ENCODE data around the gene POMGNT1. TPM values are rescaled to one million over a fixed set of nuclear protein-coding genes. Genes with fewer than 3 reads are reported as not detected.

The POMGNT1 gene
- total RNA-seq, 1 experiment from 2014 or later, result 95.2 TPM

GRCh38 chr1:46183079-46183847 is 15.0 kb downstream of the POMGNT1 start:
- no peak overlapping the region for H3K4me3 ChIP-seq (ENCODE audit: insufficient read depth, low read depth, low read length)
- H3K27me3 ChIP-seq (ENCODE audit: control insufficient read depth, insufficient read depth, low read length), result no peaks in the 10 kb centered on the region; the same call in 1 of the 2 replicates
- no peak for DNase-seq
- H3K36me3 ChIP-seq (replicated peaks; ENCODE audit: control insufficient read depth, insufficient read depth, low read length), result peaks cover 3% of the 10 kb centered on the region

GRCh38 chr1:46181343-46182260 is 16.6 kb downstream of the POMGNT1 start:
- H3K4me3 ChIP-seq (ENCODE audit: insufficient read depth, low read depth, low read length), result no peak overlapping the region
- no peaks in the 10 kb centered on the region for H3K36me3 ChIP-seq (replicated peaks; ENCODE audit: control insufficient read depth, insufficient read depth, low read length)
- no peak for DNase-seq
- no peaks in the 10 kb centered on the region; the same call in 1 of the 2 replicates for H3K27me3 ChIP-seq (ENCODE audit: control insufficient read depth, insufficient read depth, low read length)

GRCh38 chr1:46180082-46180616 is 18.1 kb downstream of the POMGNT1 start:
- no peak overlapping the region for H3K4me3 ChIP-seq (ENCODE audit: insufficient read depth, low read depth, low read length)
- no peaks in the 10 kb centered on the region for H3K36me3 ChIP-seq (replicated peaks; ENCODE audit: control insufficient read depth, insufficient read depth, low read length)
- DNase-seq, result peak; percentile 84
- H3K27me3 ChIP-seq (ENCODE audit: control insufficient read depth, insufficient read depth, low read length), result no peaks in the 10 kb centered on the region; the same call in 1 of the 2 replicates

- DNase-seq, result peak; percentile 95
- no peak overlapping the region for H3K4me3 ChIP-seq (ENCODE audit: insufficient read depth, low read depth, low read length)
- no peaks in the 10 kb centered on the region for H3K36me3 ChIP-seq (replicated peaks; ENCODE audit: control insufficient read depth, insufficient read depth, low read length)
- no peaks in the 10 kb centered on the region; the same call in 1 of the 2 replicates for H3K27me3 ChIP-seq (ENCODE audit: control insufficient read depth, insufficient read depth, low read length)
Measured at GRCh38 chr1:46179138-46180081, 18.8 kb downstream of the POMGNT1 start.

GRCh38 chr1:46176211-46176865 is 21.9 kb downstream of the POMGNT1 start, which contains the start of gene P3R3URF:
Gene P3R3URF, minus strand, starts transcription at chr1:46176488. Its CDS starts 17 bp downstream, at chr1:46176471.
- Histone ChIP-seq H3K27me3 (ENCODE audit: control insufficient read depth, insufficient read depth, low read length) (no peaks in the 10 kb centered on the region; the same call in none of the 2 replicates), H3K4me3 (ENCODE audit: insufficient read depth, low read depth, low read length) (no peak within 1 kb of the TSS), H3K36me3 (replicated peaks; ENCODE audit: control insufficient read depth, insufficient read depth, low read length) (no peaks in the 10 kb centered on the region)
- DNase-seq, result no peak

GRCh38 chr1:46175243-46175642 is 23.0 kb downstream of the POMGNT1 start:
- Histone ChIP-seq H3K4me3 (ENCODE audit: insufficient read depth, low read depth, low read length) (no peak overlapping the region), H3K36me3 (replicated peaks; ENCODE audit: control insufficient read depth, insufficient read depth, low read length) (no peaks in the 10 kb centered on the region), H3K27me3 (ENCODE audit: control insufficient read depth, insufficient read depth, low read length) (no peaks in the 10 kb centered on the region; the same call in 1 of the 2 replicates)
- DNase-seq, result peak; percentile 14

- H3K27me3 ChIP-seq (ENCODE audit: control insufficient read depth, insufficient read depth, low read length), result no peaks in the 10 kb centered on the region; the same call in 1 of the 2 replicates
- no peak within 1 kb of the TSS for H3K4me3 ChIP-seq (ENCODE audit: insufficient read depth, low read depth, low read length)
- H3K36me3 ChIP-seq (replicated peaks; ENCODE audit: control insufficient read depth, insufficient read depth, low read length), result no peaks in the 10 kb centered on the region
- peak; percentile 39 for DNase-seq
Measured at GRCh38 chr1:46174448-46175231, 23.6 kb downstream of the POMGNT1 start, which contains the start of gene TSPAN1. Gene TSPAN1, plus strand, starts transcription at chr1:46175087. Its CDS starts 6,021 bp downstream, at chr1:46181108.

GRCh38 chr1:46173361-46173856 is 24.8 kb downstream of the POMGNT1 start:
- peak; percentile 64 for DNase-seq
- H3K27me3 ChIP-seq (ENCODE audit: control insufficient read depth, insufficient read depth, low read length), result peaks cover 4% of the 10 kb centered on the region

GRCh38 chr1:46172321-46172720 is 25.9 kb downstream of the POMGNT1 start:
- Histone ChIP-seq H3K27me3 (ENCODE audit: control insufficient read depth, insufficient read depth, low read length) (peaks cover 9% of the 10 kb centered on the region), H3K36me3 (replicated peaks; ENCODE audit: control insufficient read depth, insufficient read depth, low read length) (no peaks in the 10 kb centered on the region), H3K4me3 (ENCODE audit: insufficient read depth, low read depth, low read length) (no peak overlapping the region)
- no peak for DNase-seq

More at GRCh38 chr1:46173361-46173856, 24.8 kb downstream of the POMGNT1 start:
- no peaks in the 10 kb centered on the region for H3K36me3 ChIP-seq (replicated peaks; ENCODE audit: control insufficient read depth, insufficient read depth, low read length)
- no peak overlapping the region for H3K4me3 ChIP-seq (ENCODE audit: insufficient read depth, low read depth, low read length)

- H3K4me3 ChIP-seq (ENCODE audit: insufficient read depth, low read depth, low read length), result no peak overlapping the region
- H3K27me3 ChIP-seq (ENCODE audit: control insufficient read depth, insufficient read depth, low read length), result peaks cover 12% of the 10 kb centered on the region
- peak; percentile 61 for DNase-seq
- no peaks in the 10 kb centered on the region for H3K36me3 ChIP-seq (replicated peaks; ENCODE audit: control insufficient read depth, insufficient read depth, low read length)
Measured at GRCh38 chr1:46171871-46172270, 26.4 kb downstream of the POMGNT1 start.

GRCh38 chr1:46171351-46171750 is 26.9 kb downstream of the POMGNT1 start:
- no peaks in the 10 kb centered on the region for H3K36me3 ChIP-seq (replicated peaks; ENCODE audit: control insufficient read depth, insufficient read depth, low read length)
- H3K27me3 ChIP-seq (ENCODE audit: control insufficient read depth, insufficient read depth, low read length), result peaks cover 17% of the 10 kb centered on the region
- no peak for DNase-seq
- no peak overlapping the region for H3K4me3 ChIP-seq (ENCODE audit: insufficient read depth, low read depth, low read length)

- DNase-seq, result no peak
Measured at GRCh38 chr1:46169811-46170454, 28.3 kb downstream of the POMGNT1 start.

More at GRCh38 chr1:46169811-46170454, 28.3 kb downstream of the POMGNT1 start:
- no peaks in the 10 kb centered on the region for H3K36me3 ChIP-seq (replicated peaks; ENCODE audit: control insufficient read depth, insufficient read depth, low read length)
- H3K27me3 ChIP-seq (ENCODE audit: control insufficient read depth, insufficient read depth, low read length), result peaks cover 17% of the 10 kb centered on the region
- no peak overlapping the region for H3K4me3 ChIP-seq (ENCODE audit: insufficient read depth, low read depth, low read length)
